ENCODE results near the gene SLC44A1.
A peak's percentile ranks its signal among the peaks of the same experiment; 100 is the strongest.

SLC44A1 gene

DNA sequence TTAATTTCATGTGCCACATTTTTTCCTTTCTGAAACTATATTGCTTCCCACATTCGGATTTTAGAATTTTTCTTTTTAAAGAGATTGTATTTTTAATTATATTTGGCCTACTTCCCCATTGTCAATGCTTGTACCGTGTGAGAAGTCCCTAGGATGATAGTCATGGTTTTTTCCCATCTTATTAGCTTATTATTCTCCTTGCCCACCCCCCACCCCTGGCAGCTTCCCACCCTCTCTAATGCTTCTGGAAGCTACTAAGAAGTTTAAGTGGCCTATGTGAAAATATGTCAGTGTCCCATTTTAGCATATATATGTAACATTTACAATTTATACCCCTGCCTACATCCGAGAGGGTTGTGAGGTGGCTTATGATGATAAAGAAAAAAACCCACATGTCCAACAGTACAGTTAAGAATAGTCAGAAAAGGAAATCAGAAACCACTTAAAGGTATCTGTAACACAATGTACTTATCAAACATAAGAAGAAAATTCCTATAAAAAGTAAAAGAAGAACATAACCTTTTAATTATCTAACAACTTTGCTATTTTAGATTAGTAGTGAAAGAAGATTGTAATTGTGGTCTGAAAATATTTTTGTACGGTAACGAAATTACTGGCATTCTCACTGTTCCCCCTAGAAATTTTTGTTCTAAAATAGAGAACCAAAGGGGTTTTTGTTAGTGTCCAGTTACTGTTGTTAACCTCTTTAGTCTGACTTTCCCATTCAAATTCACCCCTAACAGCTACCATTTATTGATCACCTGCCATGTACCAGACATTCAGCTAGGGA is 62.1 kb downstream of the SLC44A1 start:
- DNase-seq: no peak

DNA sequence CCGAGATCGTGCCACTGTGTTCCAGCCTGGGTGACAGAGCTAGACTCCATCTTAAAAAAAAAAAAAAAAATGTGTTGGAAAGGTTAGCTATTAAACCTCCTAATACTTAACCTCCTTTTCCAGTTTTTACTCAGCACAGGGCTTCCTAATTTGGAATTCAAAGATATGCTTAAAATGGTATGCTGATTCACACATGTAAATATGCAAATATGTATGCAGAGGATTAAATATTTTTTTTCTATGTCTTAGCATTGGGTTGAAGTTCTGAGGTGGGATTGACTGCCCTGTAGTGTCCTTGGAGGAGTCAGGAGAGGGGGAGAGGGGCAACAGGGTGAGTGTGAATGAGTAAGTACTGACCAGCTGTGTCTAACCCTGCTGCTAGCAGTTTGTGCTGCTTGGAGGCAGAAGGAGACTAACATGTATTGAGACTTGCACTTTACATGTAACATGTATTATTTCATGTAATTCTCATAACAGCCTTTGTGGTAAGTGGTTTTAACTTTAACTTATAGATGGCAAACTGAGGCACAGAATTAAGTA is 63.2 kb downstream of the SLC44A1 start:
- DNase-seq: no peak

DNA sequence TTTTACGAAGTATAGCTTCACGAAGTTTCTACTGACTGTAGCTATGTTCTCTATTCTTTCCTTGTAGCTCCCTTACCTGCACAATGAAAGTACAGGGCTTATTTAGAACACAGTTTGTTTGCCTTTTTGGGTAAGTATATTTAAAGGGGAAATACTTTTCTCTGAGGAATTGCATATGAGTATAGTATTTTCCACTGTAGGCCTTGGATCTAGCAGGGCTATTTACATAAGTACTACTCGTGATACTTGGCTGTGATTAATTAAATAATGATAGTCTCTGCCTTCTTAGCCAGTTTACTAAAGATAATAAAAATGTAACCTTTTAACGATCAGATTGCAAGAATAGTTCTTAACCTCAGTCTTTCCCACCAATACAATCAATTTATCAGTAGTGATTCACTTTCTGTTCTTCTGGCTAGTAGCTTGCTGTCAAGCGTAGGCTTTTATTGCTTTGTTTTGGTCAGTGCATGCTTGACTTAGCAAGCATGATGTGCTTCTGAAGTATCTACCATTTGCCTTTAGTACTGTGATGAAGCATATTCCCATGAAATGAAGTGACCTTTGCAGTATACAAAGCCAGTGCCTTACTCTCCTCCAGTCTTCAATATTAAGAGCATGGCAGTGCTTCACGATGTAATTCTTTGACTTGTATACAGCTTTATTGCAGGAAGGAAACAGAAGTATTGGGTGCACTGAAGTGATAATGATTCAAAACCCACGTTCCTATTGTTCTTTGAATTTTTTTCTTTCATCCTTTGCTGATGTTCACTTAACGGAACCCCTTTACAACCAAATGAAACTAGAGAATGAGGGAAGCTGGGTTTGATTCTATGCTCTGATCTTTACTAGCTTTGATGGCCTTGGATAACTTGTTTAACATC is 64.2 kb downstream of the SLC44A1 start:
- DNase-seq: peak; percentile 24

DNA sequence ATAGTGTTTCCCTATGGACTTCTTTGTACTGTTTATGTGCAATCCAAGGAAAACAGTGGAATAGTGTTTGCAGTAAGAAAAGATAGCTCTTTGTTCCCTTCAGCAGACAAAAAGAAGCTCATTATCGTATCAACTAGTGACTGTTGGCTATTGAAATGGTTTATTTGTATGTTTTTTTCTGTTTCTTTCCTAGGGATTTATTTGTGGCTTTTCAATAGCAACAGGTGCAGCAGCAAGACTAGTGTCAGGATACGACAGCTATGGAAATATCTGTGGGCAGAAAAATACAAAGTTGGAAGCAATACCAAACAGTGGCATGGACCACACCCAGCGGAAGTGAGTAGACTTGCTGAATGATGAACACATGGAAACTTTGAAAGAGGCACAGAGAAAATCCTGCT is 65.1 kb downstream of the SLC44A1 start:
- DNase-seq: peak; percentile 67

DNA sequence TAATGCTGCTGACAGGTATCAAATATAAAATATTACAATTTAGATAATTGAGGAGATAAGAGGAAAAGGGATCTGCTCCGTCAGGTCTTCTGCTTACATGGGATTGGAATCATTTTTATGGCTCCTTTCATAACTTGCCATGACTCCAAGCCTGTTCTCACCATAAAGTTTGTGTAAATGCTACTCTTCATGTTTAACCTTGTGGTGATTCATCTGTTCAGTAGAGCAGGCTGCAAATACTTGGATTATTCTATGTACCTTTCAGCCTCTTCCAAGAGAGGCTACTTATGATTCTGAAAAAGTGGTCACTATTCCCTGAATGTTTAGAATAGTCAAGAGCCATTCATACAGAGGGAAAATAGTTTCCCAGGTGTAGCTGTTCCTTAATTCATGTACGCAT is 66.9 kb downstream of the SLC44A1 start:
- DNase-seq: no peak

DNA sequence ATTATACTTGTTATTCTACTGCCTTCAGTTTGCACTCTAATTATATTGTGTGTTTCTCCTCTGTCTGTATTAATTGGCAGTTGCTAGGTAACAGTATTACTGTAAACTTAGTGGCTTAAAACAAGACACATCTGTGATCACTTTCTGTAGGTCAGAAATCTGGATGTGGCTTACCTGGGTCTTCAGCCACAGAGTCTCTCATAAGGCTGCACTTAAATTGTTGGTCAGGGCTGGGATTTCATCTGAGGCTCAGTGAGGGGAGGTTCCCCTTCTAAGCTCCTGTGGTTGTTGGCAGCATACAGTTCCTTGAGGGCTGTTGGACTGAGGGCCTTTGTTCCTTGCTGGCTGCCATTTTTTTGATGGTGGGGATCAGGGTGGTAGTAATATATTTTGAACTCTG is 68.8 kb downstream of the SLC44A1 start:
- DNase-seq: no peak

DNA sequence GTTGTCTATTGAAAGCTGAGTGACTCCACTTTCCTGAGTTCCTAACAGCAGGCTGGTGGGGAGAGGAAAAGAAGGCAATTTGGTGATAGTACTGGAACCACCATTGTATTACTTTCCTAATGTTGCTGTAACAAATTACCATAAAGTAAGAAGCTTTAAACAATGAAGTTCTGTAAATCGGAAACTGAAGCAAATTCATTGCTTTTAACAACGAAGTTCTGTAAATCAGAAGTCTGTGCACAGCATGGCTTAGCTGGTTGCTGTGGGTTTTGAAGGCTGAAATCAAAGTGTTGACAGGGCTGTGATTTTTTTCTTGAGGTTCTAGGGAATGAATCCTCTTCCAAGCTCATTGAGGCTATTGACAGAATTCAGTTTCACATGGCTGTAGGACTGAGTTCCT is 72.3 kb downstream of the SLC44A1 start:
- no peak for DNase-seq

DNA sequence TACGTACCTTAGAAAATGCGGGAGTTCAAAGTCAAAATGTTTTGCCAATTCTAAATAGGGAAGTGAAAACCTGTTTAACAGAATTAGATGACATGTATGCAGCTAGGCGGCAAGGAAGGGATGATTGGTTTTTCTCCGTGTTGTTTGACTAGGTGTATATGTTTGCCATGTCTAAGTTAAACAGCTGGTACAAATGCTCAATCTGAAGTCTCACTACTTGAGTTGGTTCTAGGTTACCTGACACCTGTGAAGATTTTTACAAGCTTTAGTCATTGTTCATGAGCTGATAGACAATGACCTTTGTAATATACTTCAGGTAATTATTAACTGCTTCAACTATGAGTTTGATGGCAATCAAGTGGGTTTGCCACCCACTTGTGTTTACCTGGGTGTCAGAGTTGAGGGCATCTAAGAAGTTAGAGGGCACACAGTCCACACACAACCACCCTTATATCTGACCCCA is 74.3 kb downstream of the SLC44A1 start:
- peak; percentile 24 for DNase-seq

DNA sequence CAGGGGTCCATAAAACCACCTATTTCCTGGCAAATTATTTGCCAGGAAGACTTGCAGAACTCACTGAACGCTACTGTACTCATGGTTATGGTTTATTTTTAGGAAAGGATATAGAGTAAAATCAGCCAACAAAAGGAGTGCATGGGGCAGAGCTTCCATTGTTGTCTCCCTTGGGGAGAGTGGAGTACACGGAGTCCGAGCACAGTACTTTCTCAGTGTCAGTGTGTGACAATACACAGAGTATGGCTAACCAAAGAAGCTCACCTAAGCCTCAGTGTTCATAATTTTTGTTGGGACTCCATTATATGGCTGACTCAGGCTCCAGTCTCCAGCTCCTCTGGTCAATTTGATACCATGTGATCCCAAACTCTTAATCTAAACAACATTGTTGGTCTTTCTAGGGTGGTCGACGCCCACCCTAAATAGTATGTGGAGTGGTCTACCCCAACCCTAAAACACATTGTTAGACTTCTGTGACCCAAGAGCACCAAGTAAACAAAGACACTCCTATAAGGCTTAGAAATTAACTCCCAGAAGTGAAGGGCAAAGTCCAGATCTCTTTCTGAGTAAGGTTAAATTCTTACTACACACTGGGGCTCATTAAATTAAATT is 74.9 kb downstream of the SLC44A1 start:
- DNase-seq: no peak

DNA sequence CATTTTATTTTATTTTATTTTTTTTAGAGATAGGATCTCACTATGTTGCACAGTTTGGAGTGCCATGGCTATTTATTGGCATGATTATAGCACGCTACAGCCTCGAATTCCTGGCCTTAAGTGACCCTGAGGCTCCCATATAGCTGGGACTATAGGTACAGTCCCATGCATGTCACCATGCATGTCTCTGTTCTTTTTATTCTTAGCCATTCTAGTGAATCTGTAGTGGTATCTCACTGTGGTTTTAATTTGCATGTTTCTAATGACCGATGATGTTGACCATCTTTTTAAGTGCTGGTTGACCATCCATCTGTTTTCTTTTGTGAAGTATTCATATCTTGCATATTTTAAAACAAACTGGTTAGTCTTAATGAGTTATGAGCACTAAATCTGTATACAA is 76.1 kb downstream of the SLC44A1 start:
- no peak for DNase-seq

DNA sequence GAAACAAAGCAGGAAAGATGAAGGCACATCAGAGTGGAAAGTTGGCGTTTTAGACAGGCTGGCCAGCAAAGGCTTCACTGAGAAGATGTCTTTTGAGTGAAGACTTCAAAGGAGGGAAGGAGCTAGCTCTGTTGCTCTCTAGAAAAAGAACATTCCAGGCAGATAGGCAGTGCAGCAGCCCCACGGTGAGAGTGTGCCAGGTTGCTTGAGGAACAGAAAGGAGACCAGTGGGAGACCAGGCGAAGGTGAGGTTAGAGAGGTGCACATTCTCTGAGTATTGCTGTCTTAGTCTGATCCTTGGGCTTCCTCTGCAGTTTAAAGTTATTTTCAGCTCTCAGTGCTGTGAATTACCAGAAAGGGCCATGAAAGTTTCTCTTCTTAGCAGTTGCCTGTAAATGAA is 83.8 kb downstream of the SLC44A1 start:
- no peak for DNase-seq

DNA sequence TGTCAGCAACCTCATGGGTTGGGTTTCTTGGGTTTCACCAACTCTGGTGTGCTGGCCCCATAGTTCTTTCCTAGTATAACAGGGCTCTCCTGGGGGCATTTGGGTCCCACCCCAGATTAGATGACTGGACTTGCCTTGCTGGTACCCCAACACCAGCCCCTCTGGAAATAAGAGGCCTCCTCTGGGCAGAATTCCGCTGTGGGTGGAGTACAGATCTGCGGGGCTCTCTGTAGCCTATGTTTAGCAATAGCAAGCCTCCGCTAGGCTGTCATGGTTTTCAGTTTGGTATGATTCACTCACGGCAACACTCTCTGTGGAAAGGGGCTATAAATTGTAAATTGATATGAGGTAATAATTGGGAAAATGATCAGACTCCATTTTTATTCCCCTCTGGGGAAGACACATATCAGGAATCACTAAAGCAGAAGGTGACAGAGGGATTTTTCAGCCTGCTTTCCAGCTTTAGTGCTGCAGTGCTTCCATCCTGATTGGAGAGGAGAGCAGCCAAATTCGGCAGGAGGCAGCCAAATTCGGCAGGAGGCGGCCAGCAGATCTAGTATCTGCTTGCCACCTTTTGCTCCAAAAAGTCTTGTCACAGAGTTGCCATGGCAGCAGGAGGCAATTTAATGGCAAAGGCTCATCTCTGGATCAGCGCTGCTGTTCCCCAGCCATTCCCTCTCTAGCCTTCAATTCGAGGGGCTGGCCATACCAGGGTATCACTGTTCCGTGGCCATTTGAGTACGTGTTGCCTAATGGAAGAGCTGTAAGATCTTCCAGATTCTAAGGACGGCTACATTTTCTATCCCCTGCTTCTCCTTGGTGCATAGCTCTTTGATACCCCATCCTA is 84.6 kb downstream of the SLC44A1 start:
- no peak for DNase-seq

DNA sequence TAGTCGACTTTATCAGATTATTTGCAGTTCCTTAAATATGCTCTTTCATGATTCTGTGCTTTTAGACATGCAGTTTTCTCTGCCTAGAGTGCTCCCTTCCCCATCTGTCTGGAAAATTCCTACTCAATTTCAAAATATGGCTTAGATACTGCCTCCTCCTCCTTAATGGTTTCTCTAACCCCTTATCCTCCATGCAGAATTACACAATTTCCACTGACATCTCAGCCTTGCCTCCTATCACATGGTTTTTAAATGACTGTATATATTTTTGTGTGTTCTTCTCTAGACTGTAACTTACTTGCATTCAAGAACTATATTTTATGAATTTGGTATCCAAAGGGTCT is 85.2 kb downstream of the SLC44A1 start:
- DNase-seq: no peak

DNA sequence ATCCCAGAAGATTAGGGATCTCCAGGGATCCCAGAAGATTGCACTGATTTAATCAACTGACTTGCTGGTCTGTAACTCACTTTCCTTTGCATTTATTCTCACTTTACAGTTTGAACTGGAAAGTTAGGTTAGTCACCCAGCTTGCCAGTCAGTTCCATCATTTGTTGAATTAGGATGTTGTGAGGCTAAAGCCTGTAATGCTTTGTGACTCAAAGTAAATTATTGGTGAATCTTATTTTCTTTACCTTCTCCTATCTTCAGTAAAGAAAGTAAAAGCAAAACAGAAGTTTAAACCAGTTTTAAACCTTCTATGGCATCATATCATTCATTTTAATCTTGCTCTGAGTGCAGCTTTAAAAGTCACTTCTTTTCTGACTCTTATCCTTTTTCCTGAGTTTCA is 85.8 kb downstream of the SLC44A1 start:
- DNase-seq: no peak

DNA sequence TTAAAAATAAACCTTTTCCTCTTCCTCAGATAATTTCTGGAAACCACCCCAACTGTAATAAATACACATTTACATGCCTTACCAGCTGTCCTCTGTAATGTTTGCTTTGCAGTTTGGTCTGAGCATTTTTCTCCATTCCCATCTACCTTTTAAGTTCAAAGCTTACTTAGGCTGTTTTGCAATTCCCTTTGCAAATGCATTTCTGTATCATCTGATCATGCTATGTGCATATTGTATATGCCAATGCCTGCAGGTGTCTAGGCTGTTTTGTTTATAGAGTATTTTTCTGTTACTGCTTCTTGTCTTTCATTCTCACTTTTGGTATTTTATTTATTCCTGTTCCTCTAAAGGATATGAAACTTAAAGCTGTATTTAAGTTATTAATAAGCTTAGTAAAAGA is 86.3 kb downstream of the SLC44A1 start:
- DNase-seq: no peak

DNA sequence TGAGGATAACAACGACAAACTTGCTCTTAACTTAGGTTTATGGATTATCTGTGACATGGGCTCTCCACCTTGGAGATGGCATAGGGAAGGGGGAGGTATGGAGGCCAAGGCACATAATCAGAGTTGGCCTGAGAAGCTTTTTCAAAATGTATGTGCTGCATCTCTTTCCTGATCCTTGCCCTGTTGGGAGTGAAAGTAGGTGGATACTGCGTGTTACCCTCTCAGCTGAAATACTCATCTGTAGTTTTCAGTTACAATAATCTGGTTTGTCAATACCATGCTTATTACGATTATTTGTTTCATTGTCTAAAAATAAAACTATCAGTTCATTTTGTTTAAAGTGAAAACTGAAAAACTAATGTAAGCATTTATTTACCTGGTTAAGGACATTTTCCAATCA is 86.7 kb downstream of the SLC44A1 start:
- DNase-seq: no peak

DNA sequence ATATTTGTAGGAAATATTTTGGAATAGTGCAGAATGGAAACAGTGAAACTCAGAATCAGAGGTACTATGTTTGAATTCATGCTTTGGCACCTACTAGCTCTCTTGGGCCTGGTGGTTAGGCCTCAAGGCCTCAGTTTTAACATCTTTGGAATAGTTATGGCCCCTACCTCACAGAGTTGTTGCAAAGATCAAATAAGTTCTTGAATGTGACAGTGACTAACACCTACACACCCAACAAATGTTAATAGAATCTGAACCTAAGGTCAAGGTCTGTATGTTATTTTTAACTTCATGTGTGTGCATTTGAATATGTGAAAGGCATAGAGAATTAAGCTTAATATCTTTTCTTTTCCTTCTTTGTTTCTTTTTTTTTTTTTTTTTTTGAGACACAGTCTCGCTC is 87.3 kb downstream of the SLC44A1 start:
- no peak for DNase-seq

DNA sequence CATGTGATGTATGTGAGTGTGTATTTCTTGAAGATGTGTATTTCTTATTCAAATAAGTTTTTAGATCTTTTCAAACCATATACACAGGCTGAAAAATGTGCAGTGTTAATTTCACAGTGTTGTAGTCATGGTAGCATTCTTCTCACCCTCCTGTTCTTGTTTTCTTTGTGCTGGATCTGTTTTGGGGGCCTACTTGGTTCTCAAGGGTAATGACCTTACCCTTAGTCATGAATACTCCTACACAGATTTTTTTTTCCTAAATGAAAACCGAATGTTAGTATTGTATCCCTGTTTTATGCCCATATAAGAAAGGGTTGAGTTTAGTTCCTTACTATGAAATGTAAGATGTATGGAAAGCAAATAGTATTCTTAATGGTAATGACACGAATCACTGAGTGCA is 88.0 kb downstream of the SLC44A1 start:
- no peak for DNase-seq

DNA sequence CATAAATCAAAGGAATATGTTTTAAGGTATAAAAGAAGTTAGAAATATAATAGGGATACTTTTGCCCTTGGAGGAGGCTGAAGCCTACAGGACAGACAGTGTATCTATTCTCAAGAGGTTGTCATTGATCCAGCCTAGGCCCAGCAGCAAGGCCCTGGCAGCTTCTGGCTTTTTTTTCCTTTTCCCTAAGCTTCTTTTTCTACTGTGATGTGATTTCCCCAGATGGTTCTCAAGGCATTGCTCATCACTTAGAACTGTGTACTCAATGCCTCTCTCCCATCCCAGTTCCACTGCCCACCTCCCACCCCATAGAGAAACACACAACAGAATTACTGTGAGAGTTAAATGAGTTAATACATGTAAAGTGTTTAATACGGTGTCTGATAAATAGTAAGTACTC is 88.6 kb downstream of the SLC44A1 start:
- no peak for DNase-seq

DNA sequence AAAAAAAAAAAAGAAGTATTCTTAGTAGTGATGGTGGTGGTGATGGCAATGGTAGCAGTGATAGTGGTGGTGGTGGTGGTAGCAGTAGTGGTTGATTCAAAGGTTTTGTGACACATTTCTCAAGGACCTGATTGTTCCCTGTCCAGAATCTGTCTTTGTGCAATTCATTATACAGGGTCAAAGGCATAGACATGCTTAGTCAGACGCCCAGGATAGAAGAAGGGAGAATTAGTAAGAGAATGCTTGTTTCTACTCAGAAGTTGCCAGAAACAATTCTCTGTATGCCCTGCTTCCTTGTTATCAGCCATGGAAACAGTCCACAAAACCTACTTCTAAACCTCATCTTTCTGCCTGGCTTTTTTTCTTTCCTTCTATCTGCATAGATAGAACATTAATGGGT is 89.4 kb downstream of the SLC44A1 start:
- DNase-seq: no peak

DNA sequence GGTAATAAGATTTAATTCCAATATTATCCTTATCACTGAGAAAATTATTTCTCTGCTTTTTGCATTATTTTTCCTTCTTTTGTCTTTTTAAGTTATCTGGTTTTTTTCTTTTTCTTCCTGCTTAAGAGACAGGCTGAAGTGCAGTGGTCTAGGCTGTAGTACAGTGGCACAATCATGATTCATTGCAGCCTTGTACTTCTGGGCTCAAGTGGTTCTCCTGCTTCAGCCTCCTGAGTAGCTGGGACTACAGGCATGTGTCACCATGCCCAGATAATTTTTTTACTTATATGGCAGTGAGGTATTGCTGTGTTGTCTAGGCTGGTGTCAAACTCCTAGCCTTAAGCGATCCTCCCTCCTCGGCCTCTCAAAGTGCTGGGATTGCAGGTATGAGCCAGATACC is 93.9 kb downstream of the SLC44A1 start:
- DNase-seq: no peak

DNA sequence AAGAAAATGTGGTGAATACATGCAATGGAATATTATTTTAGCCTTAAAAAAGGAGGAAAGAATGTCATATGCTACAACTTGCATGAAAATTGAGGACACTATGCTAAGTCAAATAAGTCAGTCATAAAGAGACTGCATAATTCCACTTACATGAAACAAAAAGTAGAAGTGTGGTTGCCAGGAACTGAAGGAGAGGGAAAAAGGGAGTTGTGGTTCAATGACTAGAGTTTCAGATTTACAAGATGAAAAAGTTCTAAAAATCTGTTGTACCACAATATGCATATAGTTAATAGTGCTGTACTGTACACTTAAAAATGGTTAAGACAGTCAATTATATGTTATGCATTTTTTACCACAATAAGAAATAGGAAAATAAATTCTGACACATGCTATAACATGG is 95.4 kb downstream of the SLC44A1 start:
- no peak for DNase-seq
